SK-N-SH treated with all-trans-retinoic acid at 6 μM for 48 hours (cell line): ENCODE results near the gene SORCS2.

Source experiments
- GLIS3 ChIP-seq: fragments of 250-450 bp; sonication (Bioruptor Pico); IDR thresholded peaks from 2 replicates; pipeline ENCODE4 v1.5.0; 2020; ENCODE audit warnings: mild to moderate bottlenecking, moderate library complexity
- OSR1 ChIP-seq: fragments of 250-450 bp; sonication (Bioruptor Pico); IDR thresholded peaks from 2 replicates; pipeline ENCODE4 v1.8.0; 2022; ENCODE audit warnings: moderate library complexity, mild to moderate bottlenecking, inconsistent platforms
- PATZ1 ChIP-seq: fragments of 250-450 bp; sonication (Bioruptor Pico); IDR thresholded peaks from 2 replicates; pipeline ENCODE4 v1.8.0; 2020; ENCODE audit warnings: mild to moderate bottlenecking, moderate library complexity, borderline replicate concordance
- ZFP30 ChIP-seq: fragments of 450-650 bp; formaldehyde crosslinking; IDR thresholded peaks from 2 replicates; pipeline ENCODE4 v1.5.0; 2022; ENCODE audit warnings: mild to moderate bottlenecking, moderate library complexity
- ZNF565 ChIP-seq: fragments of 450-650 bp; formaldehyde crosslinking; conservative IDR thresholded peaks from 2 replicates; pipeline ENCODE4 v1.5.0; 2020; ENCODE audit warnings: low read depth, mild to moderate bottlenecking, moderate library complexity
- TF ChIP-seq, protein P1 (sequence below): fragments of 250-450 bp; sonication (Bioruptor Pico); IDR thresholded peaks from 2 replicates; pipeline ENCODE4 v1.5.1; 2021; ENCODE audit warnings: mild to moderate bottlenecking, moderate library complexity

GRCh38 chr4:7638489-7638888 lies 446.2 kb downstream of the SORCS2 start:
- TF ChIP-seq ZFP30 (CRISPR knock-in tag) (no peak), GLIS3 (CRISPR knock-in tag) (no peak), OSR1 (no peak), PATZ1 (CRISPR knock-in tag) (no peak), ZNF565 (no peak)
- TF ChIP-seq, protein P1, sequence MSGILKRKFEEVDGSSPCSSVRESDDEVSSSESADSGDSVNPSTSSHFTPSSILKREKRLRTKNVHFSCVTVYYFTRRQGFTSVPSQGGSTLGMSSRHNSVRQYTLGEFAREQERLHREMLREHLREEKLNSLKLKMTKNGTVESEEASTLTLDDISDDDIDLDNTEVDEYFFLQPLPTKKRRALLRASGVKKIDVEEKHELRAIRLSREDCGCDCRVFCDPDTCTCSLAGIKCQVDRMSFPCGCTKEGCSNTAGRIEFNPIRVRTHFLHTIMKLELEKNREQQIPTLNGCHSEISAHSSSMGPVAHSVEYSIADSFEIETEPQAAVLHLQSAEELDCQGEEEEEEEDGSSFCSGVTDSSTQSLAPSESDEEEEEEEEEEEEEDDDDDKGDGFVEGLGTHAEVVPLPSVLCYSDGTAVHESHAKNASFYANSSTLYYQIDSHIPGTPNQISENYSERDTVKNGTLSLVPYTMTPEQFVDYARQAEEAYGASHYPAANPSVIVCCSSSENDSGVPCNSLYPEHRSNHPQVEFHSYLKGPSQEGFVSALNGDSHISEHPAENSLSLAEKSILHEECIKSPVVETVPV (CRISPR knock-in tag), result no peak
